Breast epithelium (tissue), 3 donors: ENCODE results near the gene PARVB.

ENCODE experiments used
- CTCF ChIP-seq, 3 donors: fragments of 450-650 bp; IDR thresholded peaks; one replicate each; pipeline ENCODE4 v1.5.1; 2016 to 2017; ENCODE audit warnings: antibody characterized with exemption in 3 of 3, mild to moderate bottlenecking in 3 of 3, moderate library complexity in 3 of 3
- POLR2A ChIP-seq: fragments of 450-650 bp; IDR thresholded peaks from one replicate; pipeline ENCODE4 v1.6.1; 2016; ENCODE audit warnings: antibody characterized with exemption, mild to moderate bottlenecking, moderate library complexity
- POLR2AphosphoS5 ChIP-seq, 3 donors: sonication (generic); formaldehyde crosslinking; IDR thresholded peaks; one replicate each; pipeline ENCODE4 v1.6.1; 2017; ENCODE audit warnings: antibody characterized with exemption in 3 of 3

GRCh38 chr22:44116331-44116730, 92.2 kb downstream of the PARVB start:
- no peak for TF ChIP-seq POLR2A
- TF ChIP-seq CTCF (IDR thresholded peaks at IDR 0.05): no peak
- TF ChIP-seq POLR2AphosphoS5 (IDR thresholded peaks at IDR 0.05): no peak
